GM18951 (cell line): ENCODE measurements around the gene POLR2I.
"Not testable (repeated sequence)": the region's sequence is repeated elsewhere in the genome, so short reads cannot be mapped to it uniquely, and the experiment has no call there.

Experiments
- POLR2A ChIP-seq: IDR thresholded peaks from 4 replicates; pipeline ENCODE4 v1.6.1; 2011; ENCODE audit warnings: mild to moderate bottlenecking; ENCODE audit not compliant: insufficient read length, insufficient read depth; ENCODE audit errors: extremely low read depth
- in situ Hi-C: fragments of 300-500 bp; cut with MboI; formaldehyde crosslinking; loops from one replicate; pipeline ENCODE4 v1.12.0; 2022; ENCODE audit warnings: low sequenced_read_pairs, mixed read lengths, inconsistent platforms; ENCODE audit not compliant: unreplicated experiment

POLR2I gene

GRCh38 chr19:36081385-36081784 lies 33.3 kb downstream of the POLR2I start:
- in situ Hi-C loops = no loop called here

GRCh38 chr19:36079389-36079945 lies 35.2 kb downstream of the POLR2I start:
- no peak for TF ChIP-seq POLR2A
- in situ Hi-C loops = no loop called here

More at GRCh38 chr19:36081385-36081784, 33.3 kb downstream of the POLR2I start:
- TF ChIP-seq POLR2A = no peak

- no peak for TF ChIP-seq POLR2A
- in situ Hi-C loops = no loop called here
These were observed 41.4 kb downstream of the POLR2I start for GRCh38 chr19:36073121-36073876.

GRCh38 chr19:36072081-36072480 lies 42.6 kb downstream of the POLR2I start:
- TF ChIP-seq POLR2A = no peak
- in situ Hi-C loops = no loop called here

GRCh38 chr19:36068810-36069499 lies 45.7 kb downstream of the POLR2I start:
- in situ Hi-C loops = not testable (repeated sequence)

- in situ Hi-C loops = no loop called here
- TF ChIP-seq POLR2A = no peak
These were observed 47.0 kb downstream of the POLR2I start for GRCh38 chr19:36067681-36068080.

- TF ChIP-seq POLR2A = no peak
- in situ Hi-C loops = no loop called here
These were observed 49.8 kb downstream of the POLR2I start for GRCh38 chr19:36064826-36065225.
